Kidney (tissue), 14 donors: ENCODE measurements around the gene OGFR. TPM values are rescaled to one million over a fixed set of nuclear protein-coding genes. Genes with fewer than 3 reads are reported as not detected.

Source experiments
- DNase-seq, 5 donors: peaks; one replicate each; pipeline ENCODE4 v3.0.0-alpha.2; 2013 to 2020
- FAIRE-seq: peaks from 2 replicates; lab custom pipeline; 2012; peaks lifted over from hg19 to GRCh38; lab: Jason Lieb, UNC
- H3K27ac ChIP-seq, 2 donors: one replicate each; pipeline ENCODE4 v1.7.0; 2013; ENCODE audit warnings: low read depth in 2 of 2, low read length in 2 of 2, inconsistent platforms in 1 of 2
- H3K27me3 ChIP-seq: one replicate; pipeline ENCODE4 v1.7.1; 2013; ENCODE audit warnings: low read length, inconsistent platforms; ENCODE audit not compliant: control insufficient read depth, insufficient read depth
- H3K36me3 ChIP-seq, 3 donors: one replicate each; pipeline versions ENCODE4 v1.7.0 to v1.7.1; 2013; ENCODE audit warnings: low read length in 3 of 3, control low read depth in 1 of 3, inconsistent platforms in 1 of 3; ENCODE audit not compliant: insufficient read depth in 3 of 3, control insufficient read depth in 2 of 3
- H3K4me1 ChIP-seq, 3 donors: one replicate each; pipeline versions ENCODE4 v1.7.0 to v1.7.1; 2013; ENCODE audit warnings: low read length in 3 of 3, inconsistent platforms in 1 of 3, low read depth in 1 of 3; ENCODE audit not compliant: control insufficient read depth in 2 of 3, insufficient read depth in 2 of 3
- H3K4me3 ChIP-seq, 3 donors: one replicate each; pipeline versions ENCODE4 v1.7.0 to v1.8.1; 2013; ENCODE audit warnings: low read length in 3 of 3, control low read depth in 1 of 3, inconsistent platforms in 1 of 3
- H3K9ac ChIP-seq, 3 donors: one replicate each; pipeline versions ENCODE4 v1.7.0 to v1.7.1; 2013; ENCODE audit warnings: low read length in 3 of 3, control low read depth in 1 of 3, inconsistent platforms in 1 of 3
- H3K9me3 ChIP-seq, 3 donors: one replicate each; pipeline versions ENCODE4 v1.7.0 to v1.7.1; 2013; ENCODE audit warnings: low read length in 3 of 3, control low read depth in 1 of 3, inconsistent platforms in 1 of 3; ENCODE audit not compliant: control insufficient read depth in 2 of 3, insufficient read depth in 1 of 3
- intact Hi-C: fragments of 100-400 bp; cut with DNase I; formaldehyde crosslinking; loops from one replicate; pipeline ENCODE4 v1.11.1; 2022
- polyA plus RNA-seq: library from polyadenylated mRNA; stranded (reverse); fragments of 350-450 nt; fragmentation: Illumina TruSeq; extraction: RNeasy Lipid Tissue Mini Kit (QIAGEN cat#74804); gene quantifications from one replicate; pipeline ENCODE4 v1.2.3, GENCODE V29; 2014; ENCODE audit warnings: low read depth, low replicate concordance; ENCODE audit not compliant: insufficient read depth
- total RNA-seq: library from RNA; stranded (reverse); fragmentation: NEBNext Ultra II Directional; extraction: Animal tissue kit (Norgen Biotek cat#: 25700); gene quantifications from one replicate; pipeline ENCODE4 v1.2.1, GENCODE V29; 2021
- TF ChIP-seq, protein P1 (sequence below): IDR thresholded peaks from 3 replicates; pipeline ENCODE4 v1.5.1; 2012; ENCODE audit warnings: mild to moderate bottlenecking, moderate library complexity, borderline replicate concordance; ENCODE audit not compliant: insufficient read depth; ENCODE audit errors: extremely low read depth
- donor health status: control.
- donor health status: control.
- donor health status: control.
- donor health status: control.
- donor health status: control.
- donor health status: DM: yes; HTN: yes; CAD: no.
- donor health status: Normal renal cell carcinoma (clear cell type).

OGFR gene
- total and polyA plus RNA-seq, 2 donors from 2014 or later, result 33.7 to 46.8 TPM

DNA sequence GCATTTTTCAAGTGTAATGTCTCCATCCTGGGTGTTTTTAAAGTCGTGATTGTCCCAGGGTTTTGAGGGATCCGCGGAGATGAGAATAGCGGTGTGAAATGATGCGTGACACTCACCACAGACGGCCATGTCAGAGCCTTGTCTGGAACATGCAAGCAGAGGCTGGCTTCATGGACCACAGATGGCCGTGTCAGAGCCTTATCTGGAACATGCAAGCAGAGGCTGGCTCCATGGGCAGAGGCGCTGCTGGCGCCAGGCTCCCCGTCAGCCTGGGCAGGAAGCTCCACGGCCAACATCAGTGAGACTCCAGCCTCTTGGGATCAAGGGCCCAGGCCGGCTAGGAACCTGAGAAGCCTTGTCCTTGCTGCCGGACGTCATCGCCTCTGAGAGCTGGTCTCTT is 16.0 kb upstream of the OGFR start:
- FAIRE-seq, result no peak
- no peaks in the 10 kb centered on the region for H3K36me3 ChIP-seq
- intact Hi-C loops, result no loop called here

DNA sequence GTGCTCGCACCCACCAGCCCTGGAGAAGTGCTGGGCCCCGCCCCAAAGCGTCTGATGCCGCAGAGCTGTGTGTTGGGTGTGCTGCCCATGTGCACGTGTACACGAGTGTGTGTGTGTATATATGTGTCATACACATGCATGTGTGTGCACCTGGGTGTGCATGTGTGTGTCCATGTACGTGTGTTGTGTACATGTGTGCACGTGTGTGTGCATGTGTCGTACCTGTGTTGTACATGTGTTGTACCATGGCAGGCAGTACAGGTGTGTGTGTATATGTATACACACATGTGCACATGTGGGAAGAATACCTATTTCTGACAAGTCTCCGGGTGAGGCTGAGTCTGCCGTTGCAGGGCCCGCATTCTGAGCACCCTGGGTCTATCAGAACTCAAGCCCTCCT is 14.6 kb upstream of the OGFR start:
- Histone ChIP-seq H3K4me3 (no peak overlapping the region), H3K27ac (no peak overlapping the region), H3K36me3 (no peaks in the 10 kb centered on the region), H3K9me3 (no peaks in the 10 kb centered on the region), H3K9ac (no peak overlapping the region), H3K27me3 (no peaks in the 10 kb centered on the region), H3K4me1 (peaks cover 0 to 8% (median 5%) of the 10 kb centered on the region in 3 donors)
- FAIRE-seq, result no peak
- TF ChIP-seq, protein P1, sequence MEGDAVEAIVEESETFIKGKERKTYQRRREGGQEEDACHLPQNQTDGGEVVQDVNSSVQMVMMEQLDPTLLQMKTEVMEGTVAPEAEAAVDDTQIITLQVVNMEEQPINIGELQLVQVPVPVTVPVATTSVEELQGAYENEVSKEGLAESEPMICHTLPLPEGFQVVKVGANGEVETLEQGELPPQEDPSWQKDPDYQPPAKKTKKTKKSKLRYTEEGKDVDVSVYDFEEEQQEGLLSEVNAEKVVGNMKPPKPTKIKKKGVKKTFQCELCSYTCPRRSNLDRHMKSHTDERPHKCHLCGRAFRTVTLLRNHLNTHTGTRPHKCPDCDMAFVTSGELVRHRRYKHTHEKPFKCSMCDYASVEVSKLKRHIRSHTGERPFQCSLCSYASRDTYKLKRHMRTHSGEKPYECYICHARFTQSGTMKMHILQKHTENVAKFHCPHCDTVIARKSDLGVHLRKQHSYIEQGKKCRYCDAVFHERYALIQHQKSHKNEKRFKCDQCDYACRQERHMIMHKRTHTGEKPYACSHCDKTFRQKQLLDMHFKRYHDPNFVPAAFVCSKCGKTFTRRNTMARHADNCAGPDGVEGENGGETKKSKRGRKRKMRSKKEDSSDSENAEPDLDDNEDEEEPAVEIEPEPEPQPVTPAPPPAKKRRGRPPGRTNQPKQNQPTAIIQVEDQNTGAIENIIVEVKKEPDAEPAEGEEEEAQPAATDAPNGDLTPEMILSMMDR, result no peak
- intact Hi-C loops, result no loop called here
- DNase-seq, result no peak

More for the DNA sequence above, 16.0 kb upstream of the OGFR start:
- Histone ChIP-seq H3K27me3 (no peaks in the 10 kb centered on the region), H3K9me3 (no peaks in the 10 kb centered on the region), H3K4me1 (peaks cover 0 to 3% (median 1%) of the 10 kb centered on the region in 3 donors), H3K4me3 (no peak overlapping the region), H3K27ac (no peak overlapping the region), H3K9ac (no peak overlapping the region)
- TF ChIP-seq, protein P1, result no peak
- no peak for DNase-seq

DNA sequence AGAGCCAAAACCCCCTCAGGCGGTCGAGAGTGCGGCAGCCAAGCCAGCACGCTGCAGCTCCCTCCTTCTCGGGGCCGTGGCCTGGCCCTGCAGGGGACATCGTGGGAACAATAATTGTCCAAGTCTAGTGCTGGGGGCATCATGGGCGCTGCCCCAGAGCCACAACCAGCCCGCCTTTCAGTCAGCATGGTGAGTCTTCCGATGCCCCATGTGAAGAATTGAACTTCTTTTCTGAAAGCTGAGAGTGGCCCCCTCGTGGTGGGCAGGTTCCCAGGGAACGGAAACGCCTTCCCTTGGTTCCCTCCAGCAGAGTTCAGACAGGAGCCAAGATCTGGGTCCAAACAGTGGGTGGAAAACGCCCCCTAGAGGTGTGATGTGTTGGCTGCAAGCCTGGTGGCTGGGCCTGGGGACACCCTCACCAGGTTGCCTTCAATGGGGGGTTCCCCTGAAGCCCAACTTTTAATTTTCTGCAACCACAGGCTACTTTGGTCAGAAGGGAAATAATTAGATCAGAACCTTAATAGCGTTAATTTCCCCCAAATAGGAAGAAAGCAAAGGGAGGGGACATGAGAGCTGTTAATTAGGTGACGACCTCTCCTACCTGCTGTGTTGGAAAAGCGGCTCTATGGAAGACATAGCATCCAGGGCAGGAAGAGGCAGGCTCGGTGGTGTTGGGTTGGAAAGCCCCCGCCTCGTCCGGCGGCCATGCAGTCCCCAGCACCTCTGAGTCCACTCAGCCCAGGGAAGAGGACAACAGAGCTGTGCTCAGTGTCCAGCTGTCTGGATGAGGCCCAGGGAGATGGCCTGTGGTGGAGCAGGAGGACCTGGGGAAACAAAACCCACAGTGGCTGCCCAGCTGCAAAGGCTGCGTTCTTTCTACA is 13.1 kb upstream of the OGFR start:
- Histone ChIP-seq H3K27ac (no peak overlapping the region), H3K4me3 (no peak overlapping the region), H3K27me3 (no peaks in the 10 kb centered on the region), H3K36me3 (no peaks in the 10 kb centered on the region), H3K4me1 (peaks cover 0 to 8% (median 5%) of the 10 kb centered on the region in 3 donors), H3K9ac (no peak overlapping the region), H3K9me3 (no peaks in the 10 kb centered on the region)
- FAIRE-seq (no peak), DNase-seq (peak in 4 of 5 donors; percentile 92 to 96 (median 94))
- intact Hi-C loops, result no loop called here
- TF ChIP-seq, protein P1, result peak; percentile 87
